ENCODE data around the gene SLC22A16. TPM values are rescaled to one million over a fixed set of nuclear protein-coding genes. Genes with fewer than 3 reads are reported as not detected.

SLC22A16 gene
- total and polyA plus RNA-seq, 11 donors: 0.25 to 2.4 (median 1.3) TPM; not detected in 7

GRCh38 chr6:110493253-110493800 is 16.9 kb upstream of the SLC22A16 start:
- Histone ChIP-seq H3K27ac (no peak overlapping the region), H3K9me3 (no peaks in the 10 kb centered on the region), H3K4me3 (no peak overlapping the region), H3K36me3 (no peaks in the 10 kb centered on the region), H3K27me3 (peaks cover 0 to 9% (median 0%) of the 10 kb centered on the region in 9 donors), H3K4me1 (no peaks in the 10 kb centered on the region)
- WGBS, 4 donors: 85 to 96% (median 90%) methylated on average over 9 of the region's 9 CpGs
- ATAC-seq: no peak
- DNase-seq: no peak
- intact Hi-C loops (cut with DNase I): no loop called here
- no peak for TF ChIP-seq POLR2A (IDR thresholded peaks at IDR 0.05)
- TF ChIP-seq, protein P1, sequence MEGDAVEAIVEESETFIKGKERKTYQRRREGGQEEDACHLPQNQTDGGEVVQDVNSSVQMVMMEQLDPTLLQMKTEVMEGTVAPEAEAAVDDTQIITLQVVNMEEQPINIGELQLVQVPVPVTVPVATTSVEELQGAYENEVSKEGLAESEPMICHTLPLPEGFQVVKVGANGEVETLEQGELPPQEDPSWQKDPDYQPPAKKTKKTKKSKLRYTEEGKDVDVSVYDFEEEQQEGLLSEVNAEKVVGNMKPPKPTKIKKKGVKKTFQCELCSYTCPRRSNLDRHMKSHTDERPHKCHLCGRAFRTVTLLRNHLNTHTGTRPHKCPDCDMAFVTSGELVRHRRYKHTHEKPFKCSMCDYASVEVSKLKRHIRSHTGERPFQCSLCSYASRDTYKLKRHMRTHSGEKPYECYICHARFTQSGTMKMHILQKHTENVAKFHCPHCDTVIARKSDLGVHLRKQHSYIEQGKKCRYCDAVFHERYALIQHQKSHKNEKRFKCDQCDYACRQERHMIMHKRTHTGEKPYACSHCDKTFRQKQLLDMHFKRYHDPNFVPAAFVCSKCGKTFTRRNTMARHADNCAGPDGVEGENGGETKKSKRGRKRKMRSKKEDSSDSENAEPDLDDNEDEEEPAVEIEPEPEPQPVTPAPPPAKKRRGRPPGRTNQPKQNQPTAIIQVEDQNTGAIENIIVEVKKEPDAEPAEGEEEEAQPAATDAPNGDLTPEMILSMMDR (IDR thresholded peaks at IDR 0.05): no peak

DNA sequence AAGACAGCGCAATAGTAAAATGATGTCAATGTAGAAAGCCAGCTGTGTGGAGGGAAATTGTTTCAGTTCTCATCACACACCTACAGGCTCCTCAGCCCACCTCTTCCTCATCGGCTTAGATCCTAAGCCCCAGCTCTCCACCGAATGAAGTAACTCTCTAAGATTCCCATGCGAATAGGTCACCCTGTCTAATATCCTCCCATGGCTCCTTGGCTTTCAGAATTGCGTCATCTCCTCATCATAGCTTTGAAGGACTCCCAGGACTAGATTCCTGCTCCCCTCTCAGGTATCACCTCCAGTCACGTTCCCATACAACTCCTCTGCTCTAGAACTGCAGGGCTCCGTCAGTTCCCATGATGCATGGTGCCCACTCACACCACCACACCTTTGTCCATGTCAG is 16.2 kb upstream of the SLC22A16 start:
- H3K9me3 ChIP-seq: no peaks in the 10 kb centered on the region
- no peak for DNase-seq
- WGBS, 4 donors: 67 to 88% (median 70%) methylated on average over 7 of the region's 7 CpGs
- no peaks in the 10 kb centered on the region for H3K4me1 ChIP-seq
- no peak for ATAC-seq
- H3K4me3 ChIP-seq: no peak overlapping the region
- intact Hi-C loops (cut with DNase I): no loop called here
- peaks cover 0 to 9% (median 0%) of the 10 kb centered on the region in 9 donors for H3K27me3 ChIP-seq
- no peaks in the 10 kb centered on the region for H3K36me3 ChIP-seq
- TF ChIP-seq, protein P1 (IDR thresholded peaks at IDR 0.05): no peak
- no peak overlapping the region for H3K27ac ChIP-seq

GRCh38 chr6:110491644-110492317 is 15.4 kb upstream of the SLC22A16 start:
- peak in 2 of 4 donors; percentile 42 to 54 for ATAC-seq
- no peaks in the 10 kb centered on the region for H3K36me3 ChIP-seq

GRCh38 chr6:110491299-110491643 is 14.9 kb upstream of the SLC22A16 start:
- 82 to 90% (median 87%) methylated on average over 3 of the region's 3 CpGs for WGBS, 4 donors
- no peak overlapping the region for H3K4me3 ChIP-seq
- H3K9me3 ChIP-seq: no peaks in the 10 kb centered on the region
- no peak overlapping the region for H3K27ac ChIP-seq
- DNase-seq (no peak), ATAC-seq (no peak)
- peaks cover 0 to 9% (median 0%) of the 10 kb centered on the region in 9 donors for H3K27me3 ChIP-seq
- no peak for TF ChIP-seq POLR2A (IDR thresholded peaks at IDR 0.05)
- TF ChIP-seq, protein P1 (IDR thresholded peaks at IDR 0.05): no peak
- intact Hi-C loops (cut with DNase I): no loop called here
- no peaks in the 10 kb centered on the region for H3K4me1 ChIP-seq
- H3K36me3 ChIP-seq: no peaks in the 10 kb centered on the region

More at GRCh38 chr6:110491644-110492317, 15.4 kb upstream of the SLC22A16 start:
- Histone ChIP-seq H3K9me3 (no peaks in the 10 kb centered on the region), H3K27me3 (peaks cover 0 to 9% (median 0%) of the 10 kb centered on the region in 9 donors), H3K4me3 (no peak overlapping the region), H3K4me1 (no peaks in the 10 kb centered on the region), H3K27ac (no peak overlapping the region)
- DNase-seq: no peak
- intact Hi-C loops (cut with DNase I): no loop called here
- TF ChIP-seq POLR2A (IDR thresholded peaks at IDR 0.05): no peak
- TF ChIP-seq, protein P1 (IDR thresholded peaks at IDR 0.05): no peak
- 67 to 74% (median 73%) methylated on average over 7 of the region's 7 CpGs for WGBS, 4 donors

Measured in heart left ventricle (tissue), 16 donors.